HFF-Myc (cell line): Measurements from ENCODE around the gene ANKRD63.

Source experiments
- DNase-seq: peaks from one replicate; pipeline ENCODE4 v3.0.0-alpha.2; 2011; ENCODE audit warnings: low read depth; ENCODE audit errors: extremely low read depth
- H3K4me3 ChIP-seq: replicated peaks from 2 replicates; pipeline ENCODE4 v1.5.1; 2011; ENCODE audit warnings: low read depth, mild to moderate bottlenecking, control low read depth, low read length
- TF ChIP-seq, protein P1 (sequence below): IDR thresholded peaks from 2 replicates; pipeline ENCODE4 v1.5.1; 2012; ENCODE audit warnings: mild to moderate bottlenecking, low read depth, low read length, control low read depth; ENCODE audit errors: missing control alignments

Gene ANKRD63

DNA sequence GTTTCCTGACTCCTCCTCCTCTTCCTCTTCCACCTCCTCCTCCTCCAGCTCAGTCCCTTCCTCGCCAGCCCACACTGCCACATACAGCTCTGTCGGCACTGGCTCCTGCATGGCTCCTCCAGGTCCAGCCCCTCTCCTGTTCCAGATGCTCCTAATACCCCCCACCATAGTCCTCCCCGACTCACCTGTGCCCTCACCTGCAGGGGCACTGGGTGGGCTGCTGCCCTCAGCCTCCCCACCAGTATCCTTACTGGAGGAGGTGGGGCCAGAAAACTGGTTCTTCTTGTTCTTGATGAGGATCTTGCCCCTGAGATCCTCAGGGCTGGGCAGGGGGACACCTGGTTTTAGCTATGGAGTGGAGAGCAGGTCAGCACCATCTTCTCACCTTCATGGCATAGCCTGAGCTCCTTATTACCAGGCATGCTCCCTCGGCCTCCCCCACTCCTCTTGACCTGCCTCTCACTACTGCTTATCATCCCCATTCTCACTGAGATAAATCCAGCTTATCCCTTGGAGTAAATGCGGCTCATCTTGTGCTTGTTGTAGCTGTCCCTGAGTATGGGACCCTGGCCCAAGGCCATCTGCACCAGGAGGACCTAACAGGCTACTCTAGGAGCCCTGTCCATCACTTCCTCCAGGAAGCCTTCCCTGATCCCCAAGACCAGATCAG is 13.8 kb upstream of the ANKRD63 start:
- TF ChIP-seq, protein P1, sequence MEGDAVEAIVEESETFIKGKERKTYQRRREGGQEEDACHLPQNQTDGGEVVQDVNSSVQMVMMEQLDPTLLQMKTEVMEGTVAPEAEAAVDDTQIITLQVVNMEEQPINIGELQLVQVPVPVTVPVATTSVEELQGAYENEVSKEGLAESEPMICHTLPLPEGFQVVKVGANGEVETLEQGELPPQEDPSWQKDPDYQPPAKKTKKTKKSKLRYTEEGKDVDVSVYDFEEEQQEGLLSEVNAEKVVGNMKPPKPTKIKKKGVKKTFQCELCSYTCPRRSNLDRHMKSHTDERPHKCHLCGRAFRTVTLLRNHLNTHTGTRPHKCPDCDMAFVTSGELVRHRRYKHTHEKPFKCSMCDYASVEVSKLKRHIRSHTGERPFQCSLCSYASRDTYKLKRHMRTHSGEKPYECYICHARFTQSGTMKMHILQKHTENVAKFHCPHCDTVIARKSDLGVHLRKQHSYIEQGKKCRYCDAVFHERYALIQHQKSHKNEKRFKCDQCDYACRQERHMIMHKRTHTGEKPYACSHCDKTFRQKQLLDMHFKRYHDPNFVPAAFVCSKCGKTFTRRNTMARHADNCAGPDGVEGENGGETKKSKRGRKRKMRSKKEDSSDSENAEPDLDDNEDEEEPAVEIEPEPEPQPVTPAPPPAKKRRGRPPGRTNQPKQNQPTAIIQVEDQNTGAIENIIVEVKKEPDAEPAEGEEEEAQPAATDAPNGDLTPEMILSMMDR = no peak
- no peak for DNase-seq
- no peak overlapping the region for H3K4me3 ChIP-seq

- no peak for DNase-seq
- TF ChIP-seq, protein P1 = no peak
- no peak overlapping the region for H3K4me3 ChIP-seq
Observed at GRCh38 chr15:40295877-40296560, 13.2 kb upstream of the ANKRD63 start.

GRCh38 chr15:40295297-40295696 is 12.4 kb upstream of the ANKRD63 start:
- DNase-seq = no peak
- TF ChIP-seq, protein P1 = no peak
- H3K4me3 ChIP-seq = no peak overlapping the region

DNA sequence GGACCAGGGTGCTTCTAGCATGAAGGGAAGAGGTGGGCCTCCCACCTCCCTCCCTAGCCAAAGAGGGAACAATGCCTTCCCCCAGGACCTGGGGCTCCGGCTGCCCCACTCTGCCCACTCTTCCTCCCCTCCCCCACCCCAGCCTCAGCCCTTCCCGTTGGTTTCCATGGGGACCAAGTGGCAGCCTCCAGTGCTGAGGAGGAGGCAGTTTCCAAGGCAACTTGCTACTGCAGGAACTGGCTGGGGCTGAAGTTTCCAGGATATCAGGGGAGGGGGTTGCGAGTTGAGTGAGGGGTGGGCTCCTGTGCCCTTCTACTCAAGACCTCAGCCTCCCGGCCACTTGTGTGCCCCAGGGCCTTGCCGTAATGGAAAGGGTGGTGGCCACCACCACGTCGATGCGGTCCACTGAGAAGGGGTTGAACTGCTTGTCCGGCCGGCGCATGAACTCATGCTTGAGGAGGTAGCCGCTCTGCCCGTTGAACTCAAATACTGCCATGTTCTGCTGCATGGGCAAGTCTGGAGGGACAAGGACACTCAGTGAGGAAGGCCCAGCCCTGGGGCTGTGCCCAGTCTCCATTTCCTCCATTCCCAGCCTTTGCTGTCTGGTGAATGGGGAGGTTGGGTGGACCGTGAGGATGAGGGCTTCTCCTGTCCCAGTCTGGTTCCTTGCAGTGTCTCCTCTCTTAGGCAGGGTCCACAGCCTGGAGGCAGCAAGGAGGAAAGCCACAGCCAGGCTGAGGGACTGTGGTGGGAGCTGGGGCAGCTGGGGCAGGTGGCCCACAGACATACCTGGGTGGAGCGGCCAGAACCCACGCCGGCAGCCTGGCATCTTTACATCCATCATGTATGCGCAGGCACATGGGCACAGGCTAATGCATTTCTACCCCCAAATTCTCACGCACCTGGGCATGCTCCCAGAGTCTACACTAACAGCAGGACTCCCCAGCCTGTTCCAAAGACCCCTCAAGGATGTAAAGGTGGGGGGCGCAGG is 11.3 kb upstream of the ANKRD63 start:
- no peak for DNase-seq
- TF ChIP-seq, protein P1 = no peak
- no peak overlapping the region for H3K4me3 ChIP-seq

DNA sequence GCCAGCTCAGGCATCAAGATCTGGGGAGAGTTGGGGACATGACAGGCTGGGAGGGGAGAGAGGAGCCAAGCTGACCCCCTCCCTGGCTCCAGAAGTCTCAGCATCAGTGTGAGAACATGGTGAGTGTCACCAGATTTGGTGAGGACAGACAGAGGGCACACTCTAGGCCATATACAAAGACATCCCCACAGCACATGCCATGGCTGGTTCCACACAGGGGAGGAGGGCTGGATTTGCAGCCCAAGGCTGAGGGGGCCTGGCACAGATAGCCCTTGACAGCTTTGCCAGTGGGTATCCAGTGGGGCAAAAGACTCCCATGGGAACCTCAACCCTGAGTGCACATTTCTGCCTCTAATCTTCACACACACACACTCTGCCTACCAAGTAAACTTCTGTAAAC is 10.1 kb upstream of the ANKRD63 start:
- no peak for DNase-seq
- TF ChIP-seq, protein P1 = no peak
- H3K4me3 ChIP-seq = no peak overlapping the region

DNA sequence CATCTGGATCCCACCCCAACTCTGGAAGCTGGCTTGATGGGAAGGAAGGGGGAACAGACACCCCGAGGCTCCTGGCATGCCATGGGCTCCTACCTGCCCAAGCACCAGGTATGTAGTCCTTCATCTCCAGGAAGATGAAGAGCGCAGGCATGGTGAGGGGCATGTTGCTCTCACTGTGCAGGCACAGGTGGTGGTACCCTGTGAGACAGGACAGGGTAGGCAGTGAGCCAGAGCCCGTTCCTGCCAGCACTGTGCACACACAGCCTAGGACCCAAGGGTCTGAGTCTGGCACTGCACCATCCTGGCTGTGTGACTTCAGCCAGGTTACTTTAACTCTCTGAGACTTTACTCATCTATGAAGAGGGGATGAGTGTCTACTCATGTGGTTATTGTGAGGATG is 9.4 kb upstream of the ANKRD63 start:
- H3K4me3 ChIP-seq = no peak overlapping the region
- no peak for DNase-seq
- TF ChIP-seq, protein P1 = no peak
